Measurements from ENCODE around the gene CREBBP. TPM values are rescaled to one million over a fixed set of nuclear protein-coding genes. Genes with fewer than 3 reads are reported as not detected.
A peak's percentile ranks its signal among the peaks of the same experiment; 100 is the strongest.

Gene CREBBP
- total and polyA plus RNA-seq, 2 experiments from 2014 or later, result 24.4 to 33.8 TPM

DNA sequence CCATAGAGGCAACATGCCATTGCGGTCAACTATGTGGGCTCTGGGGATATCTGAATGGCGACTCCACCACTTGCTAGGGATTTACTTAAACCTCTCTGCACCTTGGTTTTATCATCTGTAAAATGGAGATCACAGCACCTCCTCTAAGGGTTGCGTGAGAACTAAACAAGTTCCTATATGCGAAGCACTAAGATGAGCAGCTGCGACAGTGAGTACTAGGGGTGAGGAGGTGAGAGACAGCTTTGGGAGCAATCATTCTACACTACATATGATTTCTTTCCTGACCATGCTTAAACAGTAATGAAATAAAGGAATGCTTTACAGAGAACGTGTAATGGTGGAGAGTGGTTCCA is 61.4 kb downstream of the CREBBP start:
- Histone ChIP-seq H3K36me3 (no peaks in the 10 kb centered on the region), H3K27ac (no peak overlapping the region), H3K4me3 (no peak overlapping the region)

DNA sequence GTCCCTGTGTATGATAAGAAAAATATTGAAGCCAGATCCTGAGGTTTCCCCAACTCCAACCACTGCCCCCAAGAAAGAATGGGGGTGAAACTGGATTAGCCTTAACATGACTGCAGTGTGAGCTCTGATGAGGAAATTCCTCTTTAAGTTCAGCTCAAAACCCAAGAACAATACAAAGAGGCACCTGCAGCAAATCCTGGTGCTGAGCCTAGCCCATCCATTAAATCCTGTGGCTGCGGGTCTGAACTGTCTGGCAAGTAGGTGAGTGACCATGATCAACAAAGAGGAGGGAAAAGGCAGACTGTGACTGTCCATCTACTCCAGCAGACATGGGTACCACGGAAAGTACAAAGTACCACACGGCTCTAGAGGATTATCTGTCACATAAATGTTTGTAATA is 64.2 kb downstream of the CREBBP start:
- H3K4me1 ChIP-seq (ENCODE audit: low read depth), result peaks cover 21% of the 10 kb centered on the region
- TF ChIP-seq, protein P1, sequence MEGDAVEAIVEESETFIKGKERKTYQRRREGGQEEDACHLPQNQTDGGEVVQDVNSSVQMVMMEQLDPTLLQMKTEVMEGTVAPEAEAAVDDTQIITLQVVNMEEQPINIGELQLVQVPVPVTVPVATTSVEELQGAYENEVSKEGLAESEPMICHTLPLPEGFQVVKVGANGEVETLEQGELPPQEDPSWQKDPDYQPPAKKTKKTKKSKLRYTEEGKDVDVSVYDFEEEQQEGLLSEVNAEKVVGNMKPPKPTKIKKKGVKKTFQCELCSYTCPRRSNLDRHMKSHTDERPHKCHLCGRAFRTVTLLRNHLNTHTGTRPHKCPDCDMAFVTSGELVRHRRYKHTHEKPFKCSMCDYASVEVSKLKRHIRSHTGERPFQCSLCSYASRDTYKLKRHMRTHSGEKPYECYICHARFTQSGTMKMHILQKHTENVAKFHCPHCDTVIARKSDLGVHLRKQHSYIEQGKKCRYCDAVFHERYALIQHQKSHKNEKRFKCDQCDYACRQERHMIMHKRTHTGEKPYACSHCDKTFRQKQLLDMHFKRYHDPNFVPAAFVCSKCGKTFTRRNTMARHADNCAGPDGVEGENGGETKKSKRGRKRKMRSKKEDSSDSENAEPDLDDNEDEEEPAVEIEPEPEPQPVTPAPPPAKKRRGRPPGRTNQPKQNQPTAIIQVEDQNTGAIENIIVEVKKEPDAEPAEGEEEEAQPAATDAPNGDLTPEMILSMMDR (IDR thresholded peaks at IDR 0.05; ENCODE audit: low read depth, low read length), result no peak
- peak overlapping the region; percentile 43 for H3K27ac ChIP-seq
- no peaks in the 10 kb centered on the region for H3K36me3 ChIP-seq
- H3K9me3 ChIP-seq (ENCODE audit: low read depth), result no peaks in the 10 kb centered on the region
- H3K4me3 ChIP-seq, result no peak overlapping the region
- no peaks in the 10 kb centered on the region for H3K27me3 ChIP-seq
- no peak for DNase-seq (ENCODE audit: low read depth in 1 of 2, low spot score in 1 of 2)

More for the DNA sequence above, 61.4 kb downstream of the CREBBP start:
- no peak for DNase-seq (ENCODE audit: low read depth in 1 of 2, low spot score in 1 of 2)
- TF ChIP-seq, protein P1 (IDR thresholded peaks at IDR 0.05; ENCODE audit: low read depth, low read length), result no peak
- Histone ChIP-seq H3K27me3 (no peaks in the 10 kb centered on the region), H3K4me1 (ENCODE audit: low read depth) (peaks cover 33% of the 10 kb centered on the region), H3K9me3 (ENCODE audit: low read depth) (no peaks in the 10 kb centered on the region)

DNA sequence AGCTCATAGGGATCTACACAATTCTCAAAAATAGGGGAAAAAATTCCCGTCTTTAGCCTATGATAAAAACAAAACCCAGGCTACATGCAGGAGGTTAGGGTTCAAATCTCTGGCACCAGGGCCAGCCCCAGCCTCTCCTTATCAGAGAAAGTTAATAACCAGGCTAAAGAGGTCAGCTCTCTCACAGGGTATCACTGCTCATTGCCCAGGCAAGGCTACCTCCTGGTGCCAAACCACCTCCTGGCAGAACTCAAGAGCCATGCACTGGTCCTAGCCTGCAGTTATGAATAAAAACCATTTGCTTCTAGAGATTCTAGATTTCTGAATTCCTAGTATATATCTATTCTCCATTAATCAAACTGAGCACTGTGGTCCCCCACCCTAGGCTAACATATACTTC is 65.8 kb downstream of the CREBBP start:
- H3K9me3 ChIP-seq (ENCODE audit: low read depth), result no peaks in the 10 kb centered on the region
- H3K4me3 ChIP-seq, result no peak overlapping the region
- no peak for DNase-seq (ENCODE audit: low read depth in 1 of 2, low spot score in 1 of 2)
- no peaks in the 10 kb centered on the region for H3K27me3 ChIP-seq
- TF ChIP-seq, protein P1 (IDR thresholded peaks at IDR 0.05; ENCODE audit: low read depth, low read length), result no peak
- H3K4me1 ChIP-seq (ENCODE audit: low read depth), result peaks cover 11% of the 10 kb centered on the region
- H3K27ac ChIP-seq, result no peak overlapping the region
- peaks cover 7% of the 10 kb centered on the region for H3K36me3 ChIP-seq

DNA sequence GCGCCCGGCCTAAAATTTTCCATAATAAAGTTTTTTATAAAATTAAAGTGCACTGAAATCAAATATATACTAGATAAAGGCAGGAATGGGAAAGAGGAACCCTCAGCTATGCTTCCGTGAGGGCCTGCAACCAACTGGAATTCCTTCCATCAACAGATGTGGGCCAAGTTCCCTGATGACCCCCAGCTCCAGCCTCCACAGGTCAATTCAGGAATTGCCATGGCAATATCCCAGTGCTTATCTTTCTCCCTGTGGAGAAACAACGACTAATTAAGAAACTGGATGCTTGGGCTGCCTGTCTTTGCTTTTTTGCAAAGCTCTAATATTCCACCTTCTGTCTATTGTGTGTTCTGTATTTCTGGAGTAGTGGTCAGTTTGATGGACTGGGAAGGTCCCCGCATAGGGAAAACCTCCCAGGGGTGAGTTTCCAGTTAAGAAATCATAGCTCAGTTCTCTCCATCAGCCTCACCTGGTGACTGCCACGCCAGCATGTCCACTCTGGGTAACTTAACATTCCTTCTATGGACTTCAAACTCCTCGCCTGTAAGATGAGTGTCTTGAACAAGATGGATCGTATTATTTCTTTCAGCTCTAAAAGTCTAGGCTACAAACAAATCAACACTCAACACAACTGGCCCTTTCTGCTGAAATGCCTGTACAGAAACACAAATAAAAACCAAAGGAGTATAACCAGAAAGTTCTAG is 67.9 kb downstream of the CREBBP start:
- Histone ChIP-seq H3K27ac (peak overlapping the region; percentile 70), H3K36me3 (peaks cover 12% of the 10 kb centered on the region), H3K4me3 (no peak overlapping the region), H3K9me3 (ENCODE audit: low read depth) (no peaks in the 10 kb centered on the region), H3K4me1 (ENCODE audit: low read depth) (peaks cover 14% of the 10 kb centered on the region), H3K27me3 (no peaks in the 10 kb centered on the region)
- TF ChIP-seq, protein P1 (IDR thresholded peaks at IDR 0.05; ENCODE audit: low read depth, low read length), result no peak
- DNase-seq (ENCODE audit: low read depth in 1 of 2, low spot score in 1 of 2), result no peak

DNA sequence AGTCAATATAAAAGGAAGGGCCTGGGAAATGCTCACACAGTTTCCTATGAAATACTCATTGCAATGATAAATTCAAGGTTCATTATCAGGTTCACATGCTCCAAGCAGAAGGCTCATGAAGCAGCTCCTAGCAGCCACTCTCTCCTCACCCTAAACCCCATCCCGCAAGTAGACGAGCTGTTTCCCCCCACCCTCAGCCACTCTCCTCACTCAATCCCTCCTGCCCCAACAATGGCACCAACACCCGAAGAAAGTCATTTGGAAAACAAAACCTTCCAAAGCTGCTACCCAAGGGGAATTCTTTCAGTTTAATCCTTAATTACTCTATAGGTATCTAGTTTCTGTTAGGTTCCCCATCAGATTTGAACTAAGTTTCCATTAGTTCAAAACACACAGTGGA is 69.7 kb downstream of the CREBBP start:
- Histone ChIP-seq H3K9me3 (ENCODE audit: low read depth) (no peaks in the 10 kb centered on the region), H3K4me1 (ENCODE audit: low read depth) (peaks cover 14% of the 10 kb centered on the region), H3K27me3 (no peaks in the 10 kb centered on the region), H3K4me3 (no peak overlapping the region), H3K36me3 (peaks cover 12% of the 10 kb centered on the region), H3K27ac (no peak overlapping the region)
- no peak for DNase-seq (ENCODE audit: low read depth in 1 of 2, low spot score in 1 of 2)
- TF ChIP-seq, protein P1 (IDR thresholded peaks at IDR 0.05; ENCODE audit: low read depth, low read length), result no peak
